LHCN-M2 (cell line): ENCODE results near the gene SNX9. TPM values are rescaled to one million over a fixed set of nuclear protein-coding genes. Genes with fewer than 3 reads are reported as not detected.
"Not testable (repeated sequence)": the region's sequence is repeated elsewhere in the genome, so short reads cannot be mapped to it uniquely, and the experiment has no call there.

Source experiments
- DNase-seq: peaks from one replicate; pipeline ENCODE4 v3.0.0-alpha.2; 2012; ENCODE audit warnings: low read depth
- total RNA-seq: library from RNA; depleted of rRNA; stranded (reverse); fragments of >200 nt; gene quantifications from 2 replicates; pipeline ENCODE4 v1.2.3, GENCODE V29; 2014

SNX9 gene
- total RNA-seq, 1 experiment from 2014 or later: 15.6 TPM

GRCh38 chr6:157885211-157885788 is 62.3 kb downstream of the SNX9 start:
- DNase-seq: no peak

DNA sequence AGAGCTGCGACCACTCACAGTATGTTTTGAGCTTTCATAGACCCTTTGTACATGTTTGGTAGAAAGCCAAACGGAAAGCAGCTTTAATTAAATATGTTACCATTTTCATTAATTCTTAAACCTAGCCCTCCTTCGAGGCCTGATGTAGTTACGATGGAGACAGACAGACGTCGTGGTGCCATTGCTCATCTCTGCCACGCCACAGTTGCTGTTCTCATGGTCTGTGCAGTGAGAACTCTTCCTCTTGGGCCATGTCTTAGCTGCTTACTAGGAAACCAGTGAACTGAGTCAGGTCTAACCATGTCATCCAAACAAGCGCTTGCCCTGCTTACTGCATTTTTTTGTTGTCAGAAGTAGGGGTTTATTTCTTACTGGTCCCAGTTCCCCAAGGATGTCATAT is 62.8 kb downstream of the SNX9 start:
- no peak for DNase-seq

- peak; percentile 60 for DNase-seq
These were observed 64.8 kb downstream of the SNX9 start for GRCh38 chr6:157887892-157888291.

DNA sequence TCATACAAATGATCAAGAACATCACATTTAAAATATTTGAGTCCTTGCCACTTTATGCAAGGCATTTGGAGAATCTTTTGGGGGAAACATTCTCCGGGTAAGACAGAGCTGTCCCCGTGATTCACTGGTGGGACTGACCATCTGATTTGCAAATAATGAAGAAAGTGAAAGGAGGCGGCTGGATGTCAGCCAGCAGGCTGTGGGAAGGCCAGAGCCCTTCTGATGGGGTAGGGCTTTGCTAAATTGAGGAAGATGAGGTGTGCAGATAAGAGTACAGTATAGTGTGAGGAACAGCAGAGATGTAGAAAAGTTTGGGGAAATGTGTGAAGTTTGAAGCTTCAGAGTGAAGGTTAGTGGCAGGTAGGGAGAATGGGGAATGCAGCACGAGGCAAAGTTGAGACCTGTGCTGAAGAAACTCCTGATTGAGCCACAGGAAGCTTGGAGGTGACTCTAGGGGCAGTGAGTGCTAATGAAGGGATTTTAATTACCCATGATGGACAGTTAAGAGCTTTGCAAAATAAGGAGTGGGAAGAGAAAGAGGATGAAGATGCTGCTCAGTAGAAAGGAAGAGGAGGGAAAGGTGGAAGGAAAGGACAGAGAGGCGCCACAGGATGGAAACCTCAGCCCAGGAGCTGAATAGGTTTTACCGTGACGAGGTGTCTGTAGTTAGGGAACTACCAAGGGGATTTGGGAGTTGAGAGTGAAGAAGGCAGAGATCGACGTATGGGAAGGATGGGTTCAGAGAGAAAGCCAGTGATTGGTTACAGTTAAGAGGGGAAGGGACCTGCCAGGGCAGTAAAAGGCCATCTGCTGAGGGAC is 68.7 kb downstream of the SNX9 start:
- no peak for DNase-seq

GRCh38 chr6:157892363-157892877 is 69.4 kb downstream of the SNX9 start:
- no peak for DNase-seq

DNA sequence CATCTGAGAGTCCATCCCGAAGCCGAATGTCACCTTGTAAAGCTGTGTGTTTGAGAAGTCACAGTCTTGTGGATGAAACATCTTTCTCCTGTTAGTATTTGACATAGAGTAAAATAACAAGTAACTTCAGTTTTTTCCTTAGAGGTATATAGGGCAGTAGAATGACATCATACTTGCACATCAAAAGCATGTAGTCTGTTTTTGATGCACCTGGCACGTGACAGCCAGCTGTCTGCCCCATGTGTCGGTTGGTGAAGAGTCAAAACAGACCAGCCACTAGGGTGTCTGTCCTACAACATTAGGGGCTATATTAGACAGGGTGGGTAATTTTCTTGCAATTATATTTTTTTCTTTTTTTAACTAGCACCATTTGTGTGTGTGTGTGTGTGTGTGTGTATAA is 70.2 kb downstream of the SNX9 start:
- DNase-seq: no peak

- DNase-seq: no peak
These were observed 72.5 kb downstream of the SNX9 start for GRCh38 chr6:157895585-157895984.

DNA sequence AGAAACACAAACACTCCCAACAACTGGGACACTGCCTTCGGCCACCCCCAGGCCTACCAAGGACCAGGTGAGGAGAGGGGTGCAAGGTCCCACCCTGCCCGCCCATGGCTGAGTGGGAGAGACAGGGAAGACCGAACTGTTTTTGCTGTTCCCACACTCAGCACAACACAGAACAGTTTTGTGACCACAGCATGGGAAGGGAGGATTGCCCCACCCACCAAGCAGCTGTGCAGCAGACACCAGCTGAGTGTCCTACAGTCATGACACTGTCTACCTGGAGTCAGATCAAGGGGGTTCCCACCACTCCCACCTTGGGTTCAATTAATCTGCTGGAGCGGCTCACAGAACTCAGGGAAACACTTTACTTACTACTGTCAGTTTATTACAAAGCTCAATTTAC is 73.9 kb downstream of the SNX9 start:
- no peak for DNase-seq

GRCh38 chr6:157898169-157898568 is 75.1 kb downstream of the SNX9 start:
- DNase-seq: no peak

DNA sequence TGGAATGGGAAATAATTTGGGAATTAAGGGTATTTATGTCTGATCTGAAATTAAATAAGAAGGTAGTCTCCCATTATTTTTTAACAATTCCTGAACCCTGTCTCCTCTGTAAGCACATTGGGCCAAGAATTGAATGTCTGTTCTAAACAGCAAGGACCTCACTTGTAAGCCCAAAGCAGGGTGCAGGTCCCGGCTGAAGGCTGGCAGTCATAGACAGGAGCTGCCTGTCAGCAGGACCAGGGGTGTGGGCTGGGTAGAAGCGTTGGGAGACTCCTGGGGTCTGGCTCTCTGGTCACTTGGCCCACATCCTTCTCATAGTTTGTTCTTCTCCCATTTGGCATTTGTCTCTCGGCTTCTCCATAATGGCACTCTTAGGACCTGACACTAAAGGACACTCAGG is 75.6 kb downstream of the SNX9 start:
- DNase-seq: no peak

GRCh38 chr6:157900262-157900661 is 77.2 kb downstream of the SNX9 start:
- not testable (repeated sequence) for DNase-seq

DNA sequence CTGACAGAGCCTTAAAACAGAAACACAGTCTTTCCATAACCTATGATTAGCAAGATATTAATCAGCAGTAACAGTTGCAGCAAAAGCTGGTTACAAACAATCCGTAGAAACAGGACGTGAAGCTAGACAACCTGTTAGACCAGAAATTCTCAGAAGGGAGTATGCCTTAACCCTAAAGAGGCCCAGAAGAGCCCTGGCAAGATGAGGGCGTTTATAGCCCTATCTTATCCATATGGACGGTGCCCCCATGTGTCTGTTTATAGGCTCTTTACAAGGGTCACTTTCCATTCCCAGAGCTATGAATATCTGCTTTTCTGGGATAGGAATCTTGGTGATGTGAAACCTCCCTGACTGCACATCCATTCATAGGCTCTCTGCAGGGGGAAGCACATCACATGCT is 77.7 kb downstream of the SNX9 start:
- not testable (repeated sequence) for DNase-seq

GRCh38 chr6:157904999-157905398 is 82.0 kb downstream of the SNX9 start:
- DNase-seq: no peak

GRCh38 chr6:157905590-157906342 is 82.7 kb downstream of the SNX9 start:
- no peak for DNase-seq

GRCh38 chr6:157906537-157907061 is 83.6 kb downstream of the SNX9 start:
- no peak for DNase-seq

DNA sequence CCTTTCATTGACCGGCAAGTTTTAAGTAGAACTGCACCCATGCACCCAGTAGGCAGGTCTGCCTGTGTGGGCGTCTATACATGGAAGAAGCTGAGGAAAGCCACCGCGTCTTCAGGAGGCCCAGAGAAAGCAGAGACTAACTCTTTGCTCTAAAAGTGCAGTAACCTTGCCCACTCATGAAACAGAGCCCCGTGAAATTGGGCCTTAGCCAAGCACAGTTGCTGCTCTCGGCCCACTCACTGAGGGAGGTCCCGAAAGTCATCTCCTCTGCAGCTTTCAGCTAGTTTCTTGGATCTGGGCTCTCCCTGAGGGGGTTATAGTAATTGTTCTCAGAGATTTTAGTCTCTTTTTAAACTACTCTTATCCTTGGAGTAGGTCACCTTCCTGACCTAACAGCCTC is 84.6 kb downstream of the SNX9 start:
- no peak for DNase-seq

DNA sequence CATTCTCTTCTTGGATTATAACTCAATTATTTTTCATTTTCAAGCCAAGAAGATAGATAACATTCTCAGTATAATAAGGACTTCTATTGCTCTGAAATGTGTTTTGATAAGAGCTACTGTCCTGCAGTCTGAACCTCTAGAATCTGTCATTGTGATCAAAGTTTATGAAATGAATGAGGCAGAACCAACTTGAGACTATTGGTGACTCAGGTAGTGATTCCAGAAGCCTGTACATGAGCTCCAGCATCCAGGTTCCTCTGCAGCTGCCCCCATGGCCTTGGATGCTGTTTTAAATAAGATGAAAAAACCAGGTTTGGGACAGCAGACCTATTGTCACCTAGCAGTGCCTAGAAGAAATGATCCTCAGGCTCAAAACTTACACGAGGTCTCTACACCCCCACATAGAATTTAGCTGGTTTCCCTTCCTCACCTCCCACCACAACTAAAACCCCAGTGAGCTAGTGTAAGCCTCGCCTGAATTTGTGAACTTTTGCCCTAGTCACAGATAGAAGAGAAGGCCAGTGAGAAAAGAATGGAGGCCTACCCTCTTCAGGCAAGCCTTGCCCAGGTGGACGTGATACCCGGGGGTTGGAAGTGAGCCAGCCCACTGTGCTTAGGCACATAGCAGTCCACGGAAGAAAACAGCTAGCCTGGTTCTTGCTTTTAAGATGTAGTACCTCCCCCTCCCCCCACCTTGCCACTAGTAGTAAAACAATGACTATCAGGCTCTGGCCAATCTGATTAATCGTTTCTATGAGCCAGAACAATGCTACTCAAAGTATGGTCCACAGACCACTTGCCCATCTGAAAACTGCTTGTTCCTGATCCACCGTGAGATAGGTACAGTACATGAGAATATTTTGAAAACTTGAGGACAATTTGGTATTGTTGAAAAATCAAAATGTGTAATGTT is 85.6 kb downstream of the SNX9 start:
- DNase-seq: no peak

DNA sequence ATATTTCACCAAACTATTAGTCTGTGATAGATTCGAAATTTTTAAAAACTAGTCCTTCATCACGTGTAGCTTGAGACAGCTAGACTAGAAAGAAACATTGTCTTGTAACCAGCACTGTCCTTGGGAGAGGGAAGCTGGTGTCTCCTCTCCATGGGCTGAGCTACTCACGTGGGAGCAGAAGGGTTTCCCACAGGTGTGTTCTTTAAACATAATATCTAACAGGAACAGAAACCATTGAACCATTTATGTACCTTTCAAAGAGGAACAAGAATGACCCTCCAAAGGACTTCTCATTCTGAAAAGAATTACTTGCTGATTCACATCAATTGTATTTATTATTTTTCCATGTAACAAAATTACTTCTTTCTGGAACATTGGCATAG is 86.2 kb downstream of the SNX9 start:
- DNase-seq: no peak

DNA sequence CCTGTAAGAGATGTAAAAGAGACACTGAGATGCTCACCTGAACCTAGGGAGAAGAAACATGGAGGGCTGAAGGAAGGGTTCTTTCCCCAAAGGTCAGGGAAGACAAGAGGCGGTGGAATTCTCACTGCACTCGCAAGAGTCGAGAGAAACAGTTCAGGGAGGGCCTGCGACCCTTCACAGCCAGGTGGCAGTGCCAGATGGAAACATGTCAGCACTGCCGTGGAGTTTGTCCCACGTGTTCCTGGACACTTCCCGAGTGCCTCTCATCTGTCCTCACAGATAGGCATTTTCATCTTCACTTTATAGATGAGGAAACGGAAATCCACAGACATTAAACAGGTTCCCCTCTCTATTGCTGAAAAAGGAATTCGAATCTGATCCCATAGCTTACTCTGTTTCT is 88.2 kb downstream of the SNX9 start:
- DNase-seq: no peak

- DNase-seq: no peak
These were observed 88.7 kb downstream of the SNX9 start for GRCh38 chr6:157911786-157912185.

DNA sequence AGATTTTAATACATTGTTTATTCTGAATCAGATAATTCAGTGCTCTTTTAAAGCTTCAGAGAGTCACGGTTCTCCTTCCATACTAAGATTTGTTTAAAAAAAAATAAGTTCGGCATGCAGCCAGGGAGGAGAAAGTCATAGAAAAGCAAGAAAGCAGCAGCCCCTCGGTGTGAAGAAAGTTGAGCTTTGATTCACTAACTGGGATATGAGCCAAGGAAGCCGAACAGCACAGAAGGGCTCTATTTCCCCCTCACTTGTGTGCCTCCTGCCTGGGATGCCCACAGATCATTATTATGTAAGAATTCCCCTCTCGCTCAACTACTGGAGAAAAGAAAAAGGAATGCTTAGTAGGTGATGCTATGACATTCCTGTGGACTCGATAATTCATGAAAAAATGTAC is 89.3 kb downstream of the SNX9 start:
- peak; percentile 84 for DNase-seq
